Measurements from ENCODE around the gene HNRNPA3.
"Not testable (repeated sequence)": the region's sequence is repeated elsewhere in the genome, so short reads cannot be mapped to it uniquely, and the experiment has no call there.

HNRNPA3 gene

GRCh38 chr2:177184606-177185005, 28.0 kb upstream of the HNRNPA3 start:
- Histone ChIP-seq H3K27ac (ENCODE audit: extremely low read depth, low read depth, low read length) (no peak overlapping the region), H3K4me1 (ENCODE audit: control insufficient read depth, insufficient read depth, low read length) (no peaks in the 10 kb centered on the region), H3K4me3 (ENCODE audit: low read depth, low read length) (no peak overlapping the region), H3K9me3 (ENCODE audit: control insufficient read depth, insufficient read depth, low read depth, low read length) (no peaks in the 10 kb centered on the region), H3K36me3 (ENCODE audit: control insufficient read depth in 2 of 2, insufficient read depth in 1 of 2, low read length in 2 of 2) (no peaks in the 10 kb centered on the region)
- ChIA-PET CTCF (interaction anchor here (0.7 to 1.8 kb wide), 2 partner anchors 13 to 300 kb away, joined by 4 to 9 read pairs; no protein-coding TSS in a partner anchor), POLR2A (no interaction called here)
- TF ChIP-seq ZNF426 (tag by site-specific recombination; IDR thresholded peaks at IDR 0.05) (peak; percentile 35), ZNF623 (tag by site-specific recombination; IDR thresholded peaks at IDR 0.05) (0 out of 2 replicates have a peak, but pooled peaks have one; percentile 10), ZNF530 (tag by site-specific recombination; IDR thresholded peaks at IDR 0.05; ENCODE audit: low read depth) (no peak)
- TF ChIP-seq, protein P1, sequence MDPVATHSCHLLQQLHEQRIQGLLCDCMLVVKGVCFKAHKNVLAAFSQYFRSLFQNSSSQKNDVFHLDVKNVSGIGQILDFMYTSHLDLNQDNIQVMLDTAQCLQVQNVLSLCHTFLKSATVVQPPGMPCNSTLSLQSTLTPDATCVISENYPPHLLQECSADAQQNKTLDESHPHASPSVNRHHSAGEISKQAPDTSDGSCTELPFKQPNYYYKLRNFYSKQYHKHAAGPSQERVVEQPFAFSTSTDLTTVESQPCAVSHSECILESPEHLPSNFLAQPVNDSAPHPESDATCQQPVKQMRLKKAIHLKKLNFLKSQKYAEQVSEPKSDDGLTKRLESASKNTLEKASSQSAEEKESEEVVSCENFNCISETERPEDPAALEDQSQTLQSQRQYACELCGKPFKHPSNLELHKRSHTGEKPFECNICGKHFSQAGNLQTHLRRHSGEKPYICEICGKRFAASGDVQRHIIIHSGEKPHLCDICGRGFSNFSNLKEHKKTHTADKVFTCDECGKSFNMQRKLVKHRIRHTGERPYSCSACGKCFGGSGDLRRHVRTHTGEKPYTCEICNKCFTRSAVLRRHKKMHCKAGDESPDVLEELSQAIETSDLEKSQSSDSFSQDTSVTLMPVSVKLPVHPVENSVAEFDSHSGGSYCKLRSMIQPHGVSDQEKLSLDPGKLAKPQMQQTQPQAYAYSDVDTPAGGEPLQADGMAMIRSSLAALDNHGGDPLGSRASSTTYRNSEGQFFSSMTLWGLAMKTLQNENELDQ (tag by site-specific recombination; IDR thresholded peaks at IDR 0.05; ENCODE audit: low read depth): no peak

GRCh38 chr2:177186038-177186437, 26.6 kb upstream of the HNRNPA3 start:
- H3K4me1 ChIP-seq (ENCODE audit: control insufficient read depth, insufficient read depth, low read length); POLR2A ChIA-PET; H3K9me3 ChIP-seq (ENCODE audit: control insufficient read depth, insufficient read depth, low read depth, low read length); H3K27ac ChIP-seq (ENCODE audit: extremely low read depth, low read depth, low read length); H3K36me3 ChIP-seq (ENCODE audit: control insufficient read depth in 2 of 2, insufficient read depth in 1 of 2, low read length in 2 of 2); H3K4me3 ChIP-seq (ENCODE audit: low read depth, low read length): not testable (repeated sequence)
- CTCF ChIA-PET: interaction anchor here (1.8 kb wide), 1 partner anchor 12 kb away, joined by 9 read pairs; no protein-coding TSS in a partner anchor

DNA sequence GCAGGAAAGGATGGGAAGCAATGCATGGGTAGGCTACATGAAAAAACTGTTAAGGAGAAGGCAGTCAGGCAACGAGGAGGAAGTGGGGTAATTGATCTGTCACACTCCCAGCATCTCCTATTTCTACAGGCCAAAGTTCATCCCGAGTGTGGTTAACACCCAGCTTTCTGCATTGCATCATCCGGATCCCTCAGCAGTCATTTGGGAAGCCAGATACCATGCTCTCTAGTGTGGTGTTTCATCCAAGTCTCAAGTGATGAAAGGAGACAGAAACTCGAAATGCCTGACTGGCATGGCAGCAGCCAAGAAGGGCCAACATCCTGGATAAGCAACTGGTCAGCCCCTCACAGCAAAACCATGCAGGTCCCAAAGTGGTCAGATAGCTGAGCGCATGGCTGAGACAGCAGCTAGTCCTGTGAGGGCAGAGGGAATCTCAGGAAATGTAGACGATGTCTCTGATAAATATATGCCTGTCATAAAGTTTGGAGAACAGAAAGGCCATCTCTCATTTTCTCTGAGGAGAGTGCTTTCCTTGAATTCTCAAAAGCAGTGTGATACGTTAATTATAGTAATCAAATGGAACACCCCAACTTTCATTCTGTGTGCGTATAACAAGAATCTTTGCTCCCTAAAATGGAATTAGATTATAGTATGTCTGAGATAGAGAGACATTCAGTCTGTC, 24.8 kb upstream of the HNRNPA3 start:
- Histone ChIP-seq H3K36me3 (ENCODE audit: control insufficient read depth in 2 of 2, insufficient read depth in 1 of 2, low read length in 2 of 2) (no peaks in the 10 kb centered on the region), H3K4me3 (ENCODE audit: low read depth, low read length) (no peak overlapping the region), H3K4me1 (ENCODE audit: control insufficient read depth, insufficient read depth, low read length) (no peaks in the 10 kb centered on the region), H3K27ac (ENCODE audit: extremely low read depth, low read depth, low read length) (no peak overlapping the region), H3K9me3 (ENCODE audit: control insufficient read depth, insufficient read depth, low read depth, low read length) (no peaks in the 10 kb centered on the region)
- ChIA-PET CTCF (interaction anchor here (1.5 to 1.7 kb wide), 2 partner anchors 10 to 23 kb away, joined by 4 to 7 read pairs; no protein-coding TSS in a partner anchor), POLR2A (no interaction called here)
- TF ChIP-seq ZBTB20 (tag by site-specific recombination; IDR thresholded peaks at IDR 0.05): no peak
- TF ChIP-seq ZNF211 (tag by site-specific recombination; IDR thresholded peaks at IDR 0.05; ENCODE audit: low read depth): no peak
- TF ChIP-seq ZNF155 (tag by site-specific recombination; IDR thresholded peaks at IDR 0.05): no peak
- TF ChIP-seq ZNF24 (tag by site-specific recombination; IDR thresholded peaks at IDR 0.05): peak; percentile 66; the same call in 1 of the 2 replicates
- no peak for TF ChIP-seq ZNF660 (tag by site-specific recombination; IDR thresholded peaks at IDR 0.05)
- no peak for TF ChIP-seq ZSCAN23 (tag by site-specific recombination; IDR thresholded peaks at IDR 0.05)
- no peak for TF ChIP-seq ZNF830 (tag by site-specific recombination; IDR thresholded peaks at IDR 0.05; ENCODE audit: low read depth)
- TF ChIP-seq, protein P2, sequence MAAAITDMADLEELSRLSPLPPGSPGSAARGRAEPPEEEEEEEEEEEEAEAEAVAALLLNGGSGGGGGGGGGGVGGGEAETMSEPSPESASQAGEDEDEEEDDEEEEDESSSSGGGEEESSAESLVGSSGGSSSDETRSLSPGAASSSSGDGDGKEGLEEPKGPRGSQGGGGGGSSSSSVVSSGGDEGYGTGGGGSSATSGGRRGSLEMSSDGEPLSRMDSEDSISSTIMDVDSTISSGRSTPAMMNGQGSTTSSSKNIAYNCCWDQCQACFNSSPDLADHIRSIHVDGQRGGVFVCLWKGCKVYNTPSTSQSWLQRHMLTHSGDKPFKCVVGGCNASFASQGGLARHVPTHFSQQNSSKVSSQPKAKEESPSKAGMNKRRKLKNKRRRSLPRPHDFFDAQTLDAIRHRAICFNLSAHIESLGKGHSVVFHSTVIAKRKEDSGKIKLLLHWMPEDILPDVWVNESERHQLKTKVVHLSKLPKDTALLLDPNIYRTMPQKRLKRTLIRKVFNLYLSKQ (tag by site-specific recombination; IDR thresholded peaks at IDR 0.05; ENCODE audit: borderline replicate concordance): no peak
- no peak for TF ChIP-seq ZNF223 (tag by site-specific recombination; IDR thresholded peaks at IDR 0.05)
- TF ChIP-seq ZNF548 (tag by site-specific recombination; IDR thresholded peaks at IDR 0.05): 0 out of 2 replicates have a peak, but pooled peaks have one; percentile 6
- TF ChIP-seq ZNF214 (tag by site-specific recombination; IDR thresholded peaks at IDR 0.05; ENCODE audit: borderline replicate concordance): no peak
- peak; percentile 44 for TF ChIP-seq ZNF335 (tag by site-specific recombination; conservative IDR thresholded peaks at IDR 0.05)
- TF ChIP-seq ZBTB17 (tag by site-specific recombination; IDR thresholded peaks at IDR 0.05): peak; percentile 89
- no peak for TF ChIP-seq ZFP41 (tag by site-specific recombination; IDR thresholded peaks at IDR 0.05; ENCODE audit: borderline replicate concordance)
- no peak for TF ChIP-seq ZBTB6 (tag by site-specific recombination; IDR thresholded peaks at IDR 0.05)
- peak; percentile 71; the same call in 1 of the 2 replicates for TF ChIP-seq HOXD13 (CRISPR knock-in tag; IDR thresholded peaks at IDR 0.05; ENCODE audit: borderline replicate concordance)
- no peak for TF ChIP-seq ZNF785 (tag by site-specific recombination; IDR thresholded peaks at IDR 0.05)
- no peak for TF ChIP-seq SP2 (tag by site-specific recombination; IDR thresholded peaks at IDR 0.05)
- TF ChIP-seq SETDB1 (IDR thresholded peaks at IDR 0.05; ENCODE audit: insufficient read length, low read length): no peak
- TF ChIP-seq ZNF747 (tag by site-specific recombination; IDR thresholded peaks at IDR 0.05): no peak
